22Rv1 (cell line): Measurements from ENCODE around the gene KIAA1549.

ENCODE experiments used
- ZFX ChIP-seq: fragments of 450-650 bp; IDR thresholded peaks from 2 replicates; pipeline ENCODE4 v1.6.1; 2017; ENCODE audit warnings: antibody characterized with exemption, borderline replicate concordance
- TF ChIP-seq, protein P1 (sequence below): fragments of 450-650 bp; IDR thresholded peaks from 2 replicates; pipeline ENCODE4 v1.5.1; 2017; ENCODE audit warnings: mild to moderate bottlenecking

- TF ChIP-seq, protein P1, sequence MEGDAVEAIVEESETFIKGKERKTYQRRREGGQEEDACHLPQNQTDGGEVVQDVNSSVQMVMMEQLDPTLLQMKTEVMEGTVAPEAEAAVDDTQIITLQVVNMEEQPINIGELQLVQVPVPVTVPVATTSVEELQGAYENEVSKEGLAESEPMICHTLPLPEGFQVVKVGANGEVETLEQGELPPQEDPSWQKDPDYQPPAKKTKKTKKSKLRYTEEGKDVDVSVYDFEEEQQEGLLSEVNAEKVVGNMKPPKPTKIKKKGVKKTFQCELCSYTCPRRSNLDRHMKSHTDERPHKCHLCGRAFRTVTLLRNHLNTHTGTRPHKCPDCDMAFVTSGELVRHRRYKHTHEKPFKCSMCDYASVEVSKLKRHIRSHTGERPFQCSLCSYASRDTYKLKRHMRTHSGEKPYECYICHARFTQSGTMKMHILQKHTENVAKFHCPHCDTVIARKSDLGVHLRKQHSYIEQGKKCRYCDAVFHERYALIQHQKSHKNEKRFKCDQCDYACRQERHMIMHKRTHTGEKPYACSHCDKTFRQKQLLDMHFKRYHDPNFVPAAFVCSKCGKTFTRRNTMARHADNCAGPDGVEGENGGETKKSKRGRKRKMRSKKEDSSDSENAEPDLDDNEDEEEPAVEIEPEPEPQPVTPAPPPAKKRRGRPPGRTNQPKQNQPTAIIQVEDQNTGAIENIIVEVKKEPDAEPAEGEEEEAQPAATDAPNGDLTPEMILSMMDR = no peak
- no peak for TF ChIP-seq ZFX
Observed at GRCh38 chr7:138892006-138892630, 89.1 kb downstream of the KIAA1549 start.
